Middle frontal gyrus (tissue), 1 donor: ENCODE results near the gene ATF7IP2.
A peak's percentile ranks its signal among the peaks of the same experiment; 100 is the strongest.

Experiments
- DNase-seq: peaks from one replicate; pipeline ENCODE4 v3.0.0-alpha.2; 2015; ENCODE audit warnings: low spot score; ENCODE audit errors: extremely low spot score

ATF7IP2 gene

DNA sequence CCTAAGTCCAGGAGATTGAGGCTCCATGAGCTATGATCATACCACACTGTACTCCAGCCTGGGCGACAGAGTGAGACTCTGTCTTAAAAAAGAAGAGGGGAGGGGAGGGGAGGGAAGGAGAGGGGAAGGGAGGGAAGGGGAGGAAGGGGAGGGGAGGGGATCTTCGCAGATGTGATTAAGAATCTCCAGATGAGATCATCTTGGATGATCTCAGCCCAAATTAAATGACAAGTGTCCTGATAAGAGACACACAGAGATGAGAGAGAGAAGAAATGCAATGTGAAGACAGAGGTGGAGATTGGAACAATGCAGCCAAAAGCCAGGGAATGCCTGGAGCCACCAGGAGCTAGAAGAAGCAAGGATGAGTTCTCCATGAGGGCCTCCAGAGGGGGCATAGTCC, 124.4 kb downstream of the ATF7IP2 start:
- DNase-seq, result no peak

DNA sequence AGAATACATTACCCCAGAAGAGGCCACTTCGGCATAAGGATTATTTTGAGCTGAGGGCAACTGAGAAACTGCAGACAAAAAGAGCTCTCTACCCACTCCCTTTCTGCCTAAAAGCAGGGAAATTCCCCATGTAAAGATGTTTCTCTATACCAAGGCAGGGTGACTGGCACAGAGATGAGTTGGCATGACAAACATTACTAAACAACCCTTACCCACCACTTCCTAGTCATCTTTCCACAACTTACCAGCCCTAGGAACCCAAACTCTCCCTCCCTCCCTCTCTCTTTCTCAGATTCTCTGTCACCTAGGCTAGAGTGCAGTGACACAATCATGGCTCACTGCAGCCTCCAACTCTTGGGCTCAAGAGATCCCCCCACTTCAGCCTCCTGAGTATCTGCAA, 126.0 kb downstream of the ATF7IP2 start:
- DNase-seq, result no peak

DNA sequence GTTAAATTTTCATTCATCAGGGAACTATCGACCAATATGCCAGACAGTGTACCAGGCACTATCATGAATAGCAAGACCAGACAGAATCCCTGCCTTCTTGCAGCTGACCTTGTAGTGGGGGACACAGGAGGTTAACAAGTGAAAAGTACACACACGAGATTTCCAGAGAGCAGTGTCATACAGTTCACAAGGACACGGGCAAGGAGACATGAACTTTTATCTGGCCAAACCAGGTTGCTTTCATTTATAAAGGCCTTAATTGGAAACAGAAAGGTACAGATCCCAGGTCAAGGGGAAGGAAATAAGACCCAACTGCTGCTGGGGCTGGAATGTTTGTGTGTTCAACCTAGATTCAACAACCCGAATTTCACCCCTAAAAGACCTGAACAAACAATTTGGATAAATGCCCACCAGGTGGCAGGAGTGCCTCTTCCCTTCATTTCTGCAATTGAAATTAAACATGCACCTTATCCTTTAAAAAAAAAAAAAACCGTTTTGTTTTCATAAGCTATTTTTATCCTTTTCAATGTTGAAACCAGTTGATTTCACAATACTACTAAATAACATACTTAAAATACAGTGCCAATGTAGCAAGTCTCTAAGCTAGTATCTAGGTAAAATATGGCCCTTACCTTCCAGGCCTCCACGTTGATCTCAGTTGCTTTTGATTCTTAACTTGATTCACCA, 128.7 kb downstream of the ATF7IP2 start:
- no peak for DNase-seq

GRCh38 chr16:10517868-10518267, 132.0 kb downstream of the ATF7IP2 start:
- no peak for DNase-seq

GRCh38 chr16:10518479-10519041, 132.7 kb downstream of the ATF7IP2 start:
- no peak for DNase-seq

GRCh38 chr16:10519297-10519696, 133.4 kb downstream of the ATF7IP2 start:
- DNase-seq, result no peak

- DNase-seq, result no peak
These were observed 134.3 kb downstream of the ATF7IP2 start for GRCh38 chr16:10519929-10520868.

- DNase-seq, result no peak
These were observed 135.2 kb downstream of the ATF7IP2 start for GRCh38 chr16:10520869-10521578.

- DNase-seq, result peak; percentile 31
These were observed 135.9 kb downstream of the ATF7IP2 start for GRCh38 chr16:10521681-10522274.

- no peak for DNase-seq
These were observed 137.1 kb downstream of the ATF7IP2 start for GRCh38 chr16:10522966-10523365.

DNA sequence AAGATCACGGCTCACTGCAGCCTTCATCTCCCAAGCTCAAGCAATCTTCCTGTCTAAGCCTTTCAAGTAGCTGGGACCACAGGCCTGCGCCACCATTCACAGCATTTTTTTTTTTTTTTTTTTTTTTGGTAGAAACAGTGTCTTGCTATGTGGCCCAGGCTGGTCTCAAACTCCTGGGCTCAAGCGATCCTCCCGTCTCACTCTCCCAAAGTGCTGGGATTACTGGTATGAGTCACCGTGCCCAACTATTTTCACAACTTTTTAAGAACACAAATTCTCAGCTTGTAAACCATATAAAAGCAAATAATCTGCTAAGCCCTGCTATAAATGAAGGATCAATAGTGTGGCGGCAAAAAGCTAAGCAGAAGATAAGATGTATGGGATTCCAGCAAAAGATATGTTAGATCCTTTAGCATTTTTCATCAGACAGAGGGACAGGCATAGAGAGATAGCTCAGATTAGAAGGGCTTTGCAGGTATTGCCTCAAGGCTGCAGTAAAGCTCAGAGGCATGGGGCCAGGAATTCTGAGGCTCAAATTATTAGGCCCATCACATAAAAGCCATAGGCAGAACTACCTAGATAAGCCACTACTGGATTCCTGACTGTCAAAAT, 139.5 kb downstream of the ATF7IP2 start:
- DNase-seq, result no peak

DNA sequence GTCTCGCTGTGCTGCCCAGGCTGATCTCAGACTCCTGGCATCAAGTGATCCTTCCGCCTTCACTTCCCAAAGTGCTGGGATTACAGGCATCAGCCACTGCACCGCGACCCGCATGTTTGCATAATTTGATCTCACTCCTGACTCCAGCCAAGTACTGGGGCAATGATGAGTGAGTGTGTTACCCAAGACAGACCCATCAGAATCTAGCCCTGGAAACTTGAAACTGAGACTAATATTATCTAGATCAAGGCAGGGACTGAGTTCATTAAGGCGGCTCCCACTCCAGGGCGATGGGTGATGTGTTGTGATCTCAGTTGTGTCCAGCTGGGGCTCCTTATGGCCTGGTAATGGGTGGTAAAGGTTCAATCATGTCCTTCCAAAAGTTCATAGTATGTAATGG, 141.1 kb downstream of the ATF7IP2 start:
- DNase-seq, result no peak

- DNase-seq, result no peak
These were observed 142.8 kb downstream of the ATF7IP2 start for GRCh38 chr16:10528635-10529034.

- DNase-seq, result no peak
These were observed 144.2 kb downstream of the ATF7IP2 start for GRCh38 chr16:10529895-10530669.

DNA sequence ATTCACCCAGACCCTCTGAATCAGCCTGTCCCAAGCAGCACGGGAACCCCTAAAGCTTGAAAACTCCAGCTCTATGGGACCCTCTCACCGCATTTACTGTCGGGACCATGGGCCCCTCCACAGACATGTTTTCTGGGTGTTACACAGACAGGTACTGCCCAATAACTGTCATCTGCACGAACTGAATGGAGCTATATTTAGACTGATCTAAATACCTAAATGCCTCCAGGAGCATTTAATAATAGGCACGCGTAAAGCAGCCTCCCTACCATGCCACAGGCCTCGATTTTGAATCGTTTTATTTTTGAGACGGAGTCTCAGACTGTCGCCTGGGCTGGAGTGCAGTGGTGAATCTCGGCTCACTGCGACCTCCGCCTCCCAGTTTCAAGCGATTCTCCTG, 144.8 kb downstream of the ATF7IP2 start:
- DNase-seq, result no peak

DNA sequence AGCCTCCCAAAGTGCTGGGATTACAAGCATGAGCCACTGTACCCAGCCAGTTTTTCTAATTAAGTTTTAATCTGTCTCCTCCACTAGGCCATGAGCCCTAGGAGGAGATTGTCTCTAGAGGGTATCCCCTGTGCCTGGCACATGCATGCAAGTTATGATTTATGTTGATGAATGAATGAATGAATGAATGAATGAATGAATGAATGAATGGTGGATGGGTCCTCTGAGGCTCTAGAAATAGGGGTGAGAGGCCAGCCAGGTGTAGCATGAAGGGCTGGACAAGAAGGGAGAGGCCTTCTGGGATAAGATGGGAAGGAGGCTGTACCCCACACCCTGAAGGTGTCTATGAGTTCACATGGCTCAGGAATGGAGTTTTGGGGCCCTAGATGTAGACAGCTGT, 145.7 kb downstream of the ATF7IP2 start:
- no peak for DNase-seq
